Right lobe of liver (tissue), 6 donors: ENCODE results near the gene DAP. TPM values are rescaled to one million over a fixed set of nuclear protein-coding genes. Genes with fewer than 3 reads are reported as not detected.
A peak's percentile ranks its signal among the peaks of the same experiment; 100 is the strongest.

ENCODE experiments used
- ATAC-seq, 4 donors: fragments of 200-7000 bp; cut with Tn5 transposase; one replicate each; pipeline ENCODE4 v1.9.1; 2020; ENCODE audit warnings: mild to moderate bottlenecking in 4 of 4, moderate library complexity in 4 of 4
- DNase-seq, 3 donors: peaks; one replicate each; pipeline ENCODE4 v3.0.0-alpha.2; 2020
- H3K27ac ChIP-seq, 3 donors: fragments of 200-600 bp; one replicate each; pipeline ENCODE4 v1.8.0; 2022
- H3K27me3 ChIP-seq, 2 donors: fragments of 200-600 bp; one replicate each; pipeline ENCODE4 v1.8.0; 2022
- H3K36me3 ChIP-seq, 4 donors: fragments of 200-600 bp; sonication (generic) in 1 of 4; one replicate each; pipeline versions ENCODE4 v1.5.1 to v1.8.0; 2017 to 2022; ENCODE audit warnings: control low read depth in 1 of 4
- H3K4me1 ChIP-seq, 4 donors: fragments of 200-600 bp; sonication (generic) in 1 of 4; one replicate each; pipeline versions ENCODE4 v1.5.1 to v1.8.0; 2017 to 2022; ENCODE audit warnings: control low read depth in 1 of 4
- H3K4me3 ChIP-seq, 3 donors: fragments of 200-600 bp; one replicate each; pipeline ENCODE4 v1.8.0; 2022
- H3K9me3 ChIP-seq, 4 donors: fragments of 200-600 bp; sonication (generic) in 1 of 4; one replicate each; pipeline versions ENCODE4 v1.5.1 to v1.8.0; 2017 to 2022; ENCODE audit warnings: control low read depth in 1 of 4
- POLR2A ChIP-seq: fragments of 450-650 bp; IDR thresholded peaks from one replicate; pipeline ENCODE4 v1.6.1; 2017; ENCODE audit warnings: antibody characterized with exemption, mild to moderate bottlenecking
- WGBS: methylation state at CpG from one replicate; pipeline ENCODE4 v1.1.6; 2018; ENCODE audit warnings: low coverage, low lambda C conversion rate; ENCODE audit not compliant: insufficient coverage; ENCODE audit errors: missing lambda C conversion rate; 5-methylcytosine and 5-hydroxymethylcytosine counted together
- intact Hi-C, 2 donors: fragments of 100-400 bp; cut with DNase I; formaldehyde crosslinking; loops; one replicate each; pipeline versions ENCODE4 v1.11.2 to v1.14.1; 2022
- total RNA-seq, 6 experiments: library from RNA; depleted of rRNA in 2 of 6; stranded (reverse); fragments of >200 nt in 2 of 6; fragmentation: NEBNext Ultra II Directional in 3 of 6; extraction: Animal tissue kit (Norgen Biotek cat#: 25700) in 3 of 6; gene quantifications; one replicate each; pipeline versions ENCODE4 v1.1.0 to v1.2.4, GENCODE V29; 2016 to 2023
- TF ChIP-seq, protein P1 (sequence below), 4 donors: fragments of 200-600 bp in 3 of 4; fragments of 450-650 bp in 1 of 4; IDR thresholded peaks; one replicate each; pipeline versions ENCODE4 v1.5.1 to v1.8.0; 2016 to 2022; ENCODE audit warnings: antibody characterized with exemption in 4 of 4, mild to moderate bottlenecking in 2 of 4
- donor health status: DM: no; HTN: yes; CAD: no.
- donor health status: DM: no; HTN: no; CAD: no.
- donor health status: DM: no; HTN: no; CAD: no.
- donor health status: DM: no; HTN: yes; CAD: no.
- donor health status: DM: no; HTN: yes; CAD: no.

Gene DAP
- total RNA-seq, 6 experiments from 2014 or later, result 97.0 to 126 (median 104) TPM

DNA sequence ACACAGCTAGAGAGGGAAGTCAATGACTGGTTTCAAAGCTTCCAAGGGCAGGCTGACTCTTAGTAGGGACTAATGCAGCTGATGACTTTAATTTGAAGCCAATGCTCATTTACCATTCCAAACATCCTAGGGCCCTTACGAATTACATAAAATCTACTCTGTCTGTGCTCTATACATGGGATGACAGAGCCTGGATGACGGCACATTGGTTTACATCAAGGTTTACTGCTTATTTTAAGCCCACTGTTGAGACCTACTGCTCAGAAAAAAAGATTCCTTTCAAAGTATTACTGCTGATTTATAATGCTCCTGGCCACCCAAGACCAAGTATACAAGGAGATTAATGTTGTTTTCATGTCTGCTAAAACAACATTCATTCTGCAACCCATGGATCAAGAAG lies 74.1 kb downstream of the DAP start:
- 100% methylated on average over 2 of the region's 2 CpGs for WGBS
- intact Hi-C loops, result no loop called here

DNA sequence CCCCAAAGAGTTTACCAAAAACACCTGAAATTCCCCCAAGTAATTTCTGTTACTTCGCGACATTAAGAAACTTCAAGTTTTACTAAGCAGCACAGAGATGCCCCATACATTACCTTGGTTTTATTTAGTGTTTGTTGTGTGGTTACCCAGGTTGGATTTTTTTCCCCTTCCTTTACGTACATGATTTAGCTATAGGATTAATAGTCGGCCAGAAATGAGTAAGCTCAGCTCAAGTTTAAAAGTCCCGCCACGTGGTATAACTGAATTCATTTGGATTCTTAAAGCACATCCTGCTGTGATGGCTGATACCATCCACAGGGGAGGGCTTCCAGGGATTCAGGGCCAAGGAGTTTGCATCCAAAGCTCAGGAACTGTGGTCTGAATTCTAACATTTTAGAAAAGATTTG lies 75.9 kb downstream of the DAP start:
- 85% methylated on average over 6 of the region's 6 CpGs for WGBS
- no peak for TF ChIP-seq POLR2A
- TF ChIP-seq, protein P1, sequence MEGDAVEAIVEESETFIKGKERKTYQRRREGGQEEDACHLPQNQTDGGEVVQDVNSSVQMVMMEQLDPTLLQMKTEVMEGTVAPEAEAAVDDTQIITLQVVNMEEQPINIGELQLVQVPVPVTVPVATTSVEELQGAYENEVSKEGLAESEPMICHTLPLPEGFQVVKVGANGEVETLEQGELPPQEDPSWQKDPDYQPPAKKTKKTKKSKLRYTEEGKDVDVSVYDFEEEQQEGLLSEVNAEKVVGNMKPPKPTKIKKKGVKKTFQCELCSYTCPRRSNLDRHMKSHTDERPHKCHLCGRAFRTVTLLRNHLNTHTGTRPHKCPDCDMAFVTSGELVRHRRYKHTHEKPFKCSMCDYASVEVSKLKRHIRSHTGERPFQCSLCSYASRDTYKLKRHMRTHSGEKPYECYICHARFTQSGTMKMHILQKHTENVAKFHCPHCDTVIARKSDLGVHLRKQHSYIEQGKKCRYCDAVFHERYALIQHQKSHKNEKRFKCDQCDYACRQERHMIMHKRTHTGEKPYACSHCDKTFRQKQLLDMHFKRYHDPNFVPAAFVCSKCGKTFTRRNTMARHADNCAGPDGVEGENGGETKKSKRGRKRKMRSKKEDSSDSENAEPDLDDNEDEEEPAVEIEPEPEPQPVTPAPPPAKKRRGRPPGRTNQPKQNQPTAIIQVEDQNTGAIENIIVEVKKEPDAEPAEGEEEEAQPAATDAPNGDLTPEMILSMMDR (IDR thresholded peaks at IDR 0.05), result no peak

More for the DNA sequence above, 74.1 kb downstream of the DAP start:
- ATAC-seq (no peak), DNase-seq (no peak)
- H3K4me1 ChIP-seq, result no peaks in the 10 kb centered on the region
- peaks cover 0 to 17% (median 7%) of the 10 kb centered on the region in 4 donors for H3K36me3 ChIP-seq
- H3K4me3 ChIP-seq, result no peak overlapping the region
- no peaks in the 10 kb centered on the region for H3K27me3 ChIP-seq
- no peaks in the 10 kb centered on the region for H3K9me3 ChIP-seq
- TF ChIP-seq, protein P1 (IDR thresholded peaks at IDR 0.05), result no peak
- no peak for TF ChIP-seq POLR2A
- no peak overlapping the region for H3K27ac ChIP-seq

DNA sequence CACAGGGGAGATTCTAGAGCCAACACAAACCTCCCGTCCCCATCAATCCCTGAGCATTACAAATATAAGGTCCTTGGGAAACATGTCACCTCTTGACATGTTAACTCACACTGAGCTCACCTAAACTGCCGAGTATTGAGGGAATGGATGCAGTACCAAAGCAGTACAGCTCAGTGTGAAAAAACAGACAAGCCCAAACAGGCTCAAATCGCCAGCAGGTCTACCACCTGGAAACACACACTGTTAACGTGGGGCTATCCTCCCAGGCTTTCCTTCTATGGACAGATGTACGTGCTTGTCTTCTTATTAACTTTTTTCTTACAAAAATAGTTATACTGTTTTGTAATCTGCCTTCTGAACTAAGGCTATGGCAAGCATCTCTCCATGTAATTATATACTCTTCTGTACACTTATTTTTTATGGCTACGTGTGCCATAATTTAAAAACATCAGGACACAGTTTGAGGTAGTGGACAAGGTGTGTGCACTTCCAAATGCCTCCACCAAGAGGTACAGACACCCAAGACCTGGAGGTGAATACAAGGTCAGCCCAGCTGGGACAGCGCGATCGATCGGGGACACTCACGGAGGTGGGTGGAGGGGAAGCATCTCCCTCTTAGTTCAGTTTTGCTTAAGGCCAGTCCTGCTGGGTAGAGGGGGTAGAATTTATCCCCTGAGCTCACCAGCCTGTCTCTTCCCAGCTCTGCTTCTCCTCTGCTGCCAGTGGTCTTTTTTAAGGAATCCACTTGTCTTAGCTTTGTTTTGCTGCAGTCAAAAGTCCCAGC lies 76.5 kb downstream of the DAP start:
- H3K36me3 ChIP-seq, result peaks cover 0 to 32% (median 18%) of the 10 kb centered on the region in 4 donors
- DNase-seq, result no peak
- H3K27me3 ChIP-seq, result no peaks in the 10 kb centered on the region
- H3K4me3 ChIP-seq, result no peak overlapping the region
- intact Hi-C loops, result no loop called here
- no peak overlapping the region for H3K27ac ChIP-seq
- no peaks in the 10 kb centered on the region for H3K9me3 ChIP-seq
- WGBS, result 90% methylated on average over 9 of the region's 11 CpGs
- TF ChIP-seq, protein P1 (IDR thresholded peaks at IDR 0.05), result no peak
- no peaks in the 10 kb centered on the region for H3K4me1 ChIP-seq
- no peak for ATAC-seq

More for the DNA sequence above, 75.9 kb downstream of the DAP start:
- Histone ChIP-seq H3K4me1 (no peaks in the 10 kb centered on the region), H3K36me3 (peaks cover 0 to 26% (median 13%) of the 10 kb centered on the region in 4 donors), H3K9me3 (no peaks in the 10 kb centered on the region), H3K27me3 (no peaks in the 10 kb centered on the region), H3K4me3 (no peak overlapping the region), H3K27ac (no peak overlapping the region)
- intact Hi-C loops, result no loop called here
- DNase-seq (no peak), ATAC-seq (no peak)

DNA sequence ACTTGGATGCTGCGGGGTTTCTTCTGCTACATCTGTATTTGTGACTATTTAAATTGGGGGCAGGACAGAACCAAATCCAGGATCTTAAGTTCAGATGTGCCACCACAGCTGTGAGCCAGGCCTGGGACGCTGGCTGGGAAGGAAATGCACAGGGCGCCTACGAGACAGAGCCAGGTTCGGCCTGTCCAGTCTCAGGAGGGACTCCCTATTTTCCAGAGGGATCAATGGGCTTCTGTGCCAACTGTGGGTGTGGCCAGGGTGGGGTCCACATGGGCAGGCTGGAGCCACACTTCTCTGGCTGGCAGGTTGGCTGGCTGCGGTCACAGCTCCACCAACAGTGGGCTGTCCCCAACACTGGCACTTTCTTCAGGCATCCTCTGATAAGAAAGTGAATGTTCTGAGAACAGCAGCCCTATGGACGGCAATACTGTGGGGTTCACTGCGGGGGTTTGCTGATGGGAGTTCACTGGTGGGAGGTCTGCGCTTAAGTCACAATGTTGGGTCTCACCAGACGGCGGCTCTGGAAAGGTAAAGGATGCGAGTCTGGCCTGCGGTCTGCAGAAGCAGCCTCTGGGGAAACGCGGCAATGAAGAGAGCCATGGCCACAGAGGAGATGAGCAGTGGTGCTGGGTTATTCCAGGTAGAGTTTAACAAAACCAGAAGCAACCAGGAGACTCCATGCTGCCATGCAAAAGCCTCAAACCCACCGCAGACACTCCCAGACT lies 78.1 kb downstream of the DAP start:
- ATAC-seq (peak in 1 of 4 donors; percentile 14), DNase-seq (no peak)
- no peak overlapping the region for H3K27ac ChIP-seq
- no peaks in the 10 kb centered on the region for H3K4me1 ChIP-seq
- peaks cover 0 to 44% (median 18%) of the 10 kb centered on the region in 4 donors for H3K36me3 ChIP-seq
- no peaks in the 10 kb centered on the region for H3K9me3 ChIP-seq
- intact Hi-C loops, result no loop called here
- no peak for TF ChIP-seq POLR2A
- TF ChIP-seq, protein P1 (IDR thresholded peaks at IDR 0.05), result no peak
- H3K27me3 ChIP-seq, result no peaks in the 10 kb centered on the region
- WGBS, result no CpG with 5 or more reads among the region's 16 CpGs
- no peak overlapping the region for H3K4me3 ChIP-seq
